ENCODE data around the gene TPI1.

- TF ChIP-seq POLR2A (IDR thresholded peaks at IDR 0.05): peak; percentile 73
- TF ChIP-seq CTCF (IDR thresholded peaks at IDR 0.05): peak; percentile 94 to 98 (median 97)
Observed at GRCh38 chr12:6890789-6891645, 23.7 kb downstream of the TPI1 start.
